GM13976 (cell line): Measurements from ENCODE around the gene PRSS37.

ENCODE experiments used
- DNase-seq: peaks from one replicate; pipeline ENCODE4 v3.0.0; 2012; ENCODE audit warnings: low spot score
- CTCF ChIP-seq: IDR thresholded peaks from 2 replicates; pipeline ENCODE4 v1.5.1; 2012; ENCODE audit warnings: borderline replicate concordance, mild to moderate bottlenecking; ENCODE audit not compliant: insufficient read depth; ENCODE audit errors: extremely low read depth, missing control alignments, control extremely low read depth
- in situ Hi-C: fragments of 300-500 bp; cut with MboI; formaldehyde crosslinking; loops from one replicate; pipeline ENCODE4 v1.12.0; 2022; ENCODE audit warnings: low sequenced_read_pairs, mixed read lengths, inconsistent platforms; ENCODE audit not compliant: unreplicated experiment

Gene PRSS37

GRCh38 chr7:141841385-141841784 is at the start of gene PRSS37:
PRSS37 (minus strand) TSS chr7:141841485; CDS start chr7:141841049, 436 bp downstream.
- TF ChIP-seq CTCF, result no peak
- no peak for DNase-seq
- in situ Hi-C loops, result no loop called here

GRCh38 chr7:141889321-141889720 is 48.0 kb upstream of the PRSS37 start:
- DNase-seq, result no peak
- in situ Hi-C loops, result no loop called here
- TF ChIP-seq CTCF, result no peak

GRCh38 chr7:141884539-141885225 is 43.4 kb upstream of the PRSS37 start:
- in situ Hi-C loops, result no loop called here
- DNase-seq, result peak; percentile 36
- no peak for TF ChIP-seq CTCF

GRCh38 chr7:141880960-141881359 is 39.7 kb upstream of the PRSS37 start:
- DNase-seq, result no peak
- no peak for TF ChIP-seq CTCF
- in situ Hi-C loops, result no loop called here

- DNase-seq, result no peak
- no peak for TF ChIP-seq CTCF
- in situ Hi-C loops, result no loop called here
These were observed 36.1 kb upstream of the PRSS37 start for GRCh38 chr7:141877365-141877764.

- in situ Hi-C loops, result no loop called here
- DNase-seq, result no peak
- TF ChIP-seq CTCF, result no peak
These were observed 35.1 kb upstream of the PRSS37 start for GRCh38 chr7:141876371-141876770.

GRCh38 chr7:141875453-141875852 is 34.2 kb upstream of the PRSS37 start:
- no peak for DNase-seq
- TF ChIP-seq CTCF, result no peak
- in situ Hi-C loops, result no loop called here
